ENCODE results near the gene CHST8.
"Not testable (repeated sequence)": the region's sequence is repeated elsewhere in the genome, so short reads cannot be mapped to it uniquely, and the experiment has no call there.

CHST8 gene

DNA sequence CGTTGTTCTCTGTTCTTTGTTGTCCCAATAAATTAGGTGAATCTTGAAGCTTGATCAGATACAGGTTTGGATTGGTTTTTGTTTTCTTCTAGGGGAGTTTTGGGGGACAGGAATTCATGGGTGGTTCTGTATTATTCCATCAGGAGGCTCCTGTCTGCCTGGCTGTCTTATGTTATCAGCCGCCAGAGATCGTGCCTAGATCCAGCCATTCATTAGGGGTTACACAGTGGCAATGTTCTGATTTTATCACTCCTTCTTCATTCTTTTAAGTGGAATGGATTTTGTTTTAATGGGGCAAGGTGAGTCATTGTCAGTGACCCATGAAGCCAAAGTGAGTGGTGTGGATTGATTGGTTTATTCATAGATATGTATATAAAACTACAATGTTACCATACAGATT lies 71.9 kb downstream of the CHST8 start:
- DNase-seq, result no peak

DNA sequence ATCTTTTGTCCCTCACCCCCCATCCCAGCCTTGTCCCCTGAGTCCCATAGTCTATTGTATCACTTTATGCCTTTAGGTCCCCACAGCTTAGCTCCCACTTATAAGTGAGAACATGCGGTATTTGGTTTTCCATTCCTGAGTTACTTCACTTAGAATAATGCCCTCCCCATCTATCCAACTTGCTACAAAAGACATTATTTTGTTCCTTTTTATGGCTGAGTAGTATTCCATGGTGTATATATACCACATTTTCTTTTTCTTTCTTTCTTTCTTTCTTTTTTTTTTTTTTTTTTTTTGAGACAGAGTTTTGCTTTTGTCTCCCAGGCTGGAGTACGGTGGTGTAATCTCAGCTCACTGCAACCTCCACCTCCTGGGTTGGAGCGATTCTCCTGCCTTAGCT lies 73.8 kb downstream of the CHST8 start:
- DNase-seq, result not testable (repeated sequence)

DNA sequence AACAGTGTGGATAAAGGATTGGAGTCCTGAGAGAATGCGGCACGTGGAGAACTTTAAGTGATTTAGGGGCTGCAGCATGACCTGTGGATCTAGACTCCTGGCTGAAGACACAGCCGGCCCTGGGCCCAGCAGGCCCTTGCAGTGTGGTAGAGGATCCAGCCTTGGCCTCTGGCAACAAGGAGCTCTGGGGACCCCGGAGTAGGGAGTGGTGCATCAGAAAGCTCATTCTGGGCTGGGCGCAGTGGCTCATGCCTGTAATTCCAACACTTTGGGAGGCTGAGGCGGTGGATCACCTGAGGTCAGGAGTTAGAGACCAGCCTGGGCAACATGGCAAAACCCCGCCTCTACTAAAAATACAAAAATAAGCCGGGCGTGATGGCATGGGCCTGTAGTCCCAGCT lies 76.0 kb downstream of the CHST8 start:
- no peak for DNase-seq

DNA sequence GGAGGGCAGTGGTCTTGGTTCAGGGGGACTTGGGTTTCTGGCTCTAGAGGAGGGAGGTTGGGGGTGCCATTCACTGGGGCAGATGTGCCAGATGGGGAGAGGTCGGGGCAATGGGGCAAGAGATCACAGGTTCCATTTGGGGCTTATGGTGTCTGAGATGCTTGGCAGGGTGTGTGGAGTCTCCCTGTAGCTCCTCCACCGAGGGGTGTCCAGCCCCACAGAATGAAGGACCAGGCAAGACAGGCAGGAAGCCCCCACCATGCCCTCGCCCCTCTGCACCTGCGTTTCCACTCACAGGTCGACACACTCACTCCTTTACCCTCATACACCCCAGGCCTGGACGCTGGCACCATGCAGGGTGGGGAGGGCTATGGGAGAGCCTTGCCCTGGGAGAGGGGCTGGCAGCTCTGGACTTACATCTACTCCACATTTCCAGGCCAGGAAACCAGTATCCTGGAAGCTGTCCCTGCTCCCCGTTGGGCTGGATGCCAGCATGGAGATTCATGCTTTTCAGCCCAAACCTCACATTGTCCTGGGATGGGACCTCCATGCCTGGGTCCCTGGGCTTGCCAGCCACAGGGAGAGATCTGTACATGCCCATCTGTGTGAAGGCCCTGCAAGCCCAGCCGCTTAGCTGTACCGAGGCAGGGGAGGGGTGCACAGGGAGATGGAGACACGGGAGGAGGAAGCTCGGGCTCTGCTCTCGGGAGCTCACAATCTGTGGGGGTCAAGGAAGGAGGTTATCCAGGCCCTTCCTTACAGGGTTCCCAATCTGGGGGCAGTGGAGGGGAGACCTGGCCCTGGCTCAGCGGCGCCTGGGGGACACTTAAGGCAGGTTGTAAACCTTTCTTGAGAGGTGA lies 77.1 kb downstream of the CHST8 start:
- no peak for DNase-seq

DNA sequence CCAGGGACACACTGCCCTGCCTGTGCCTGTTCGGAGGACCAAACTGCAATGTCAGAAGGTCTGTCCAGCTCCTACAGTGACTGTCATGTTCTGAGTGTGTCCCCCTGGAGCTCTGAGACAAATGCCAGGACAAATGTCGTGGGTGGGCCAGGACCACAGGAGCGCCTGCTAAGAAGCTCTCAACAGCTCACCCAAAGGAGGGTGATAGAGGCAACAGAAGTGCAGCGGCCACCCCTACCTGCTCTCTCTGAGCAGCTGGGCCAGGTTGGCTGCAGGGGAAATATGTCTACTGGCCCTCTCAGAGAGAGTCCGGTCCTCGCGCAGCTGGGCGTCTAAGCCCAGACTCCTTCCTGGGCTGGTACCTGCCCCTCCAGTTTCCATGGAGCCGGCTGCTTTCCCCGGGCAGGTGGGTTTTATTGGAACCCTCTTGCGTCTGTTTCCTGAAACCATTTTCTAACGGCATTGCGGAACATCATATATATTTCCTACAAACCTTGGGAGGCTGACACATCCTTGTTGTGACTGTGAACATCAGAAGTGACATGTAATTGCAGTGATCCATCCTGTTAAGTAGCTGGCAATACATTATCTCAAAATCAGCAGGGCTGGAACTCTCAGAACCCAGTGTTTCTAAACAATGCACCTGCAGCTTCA lies 78.1 kb downstream of the CHST8 start:
- no peak for DNase-seq

DNA sequence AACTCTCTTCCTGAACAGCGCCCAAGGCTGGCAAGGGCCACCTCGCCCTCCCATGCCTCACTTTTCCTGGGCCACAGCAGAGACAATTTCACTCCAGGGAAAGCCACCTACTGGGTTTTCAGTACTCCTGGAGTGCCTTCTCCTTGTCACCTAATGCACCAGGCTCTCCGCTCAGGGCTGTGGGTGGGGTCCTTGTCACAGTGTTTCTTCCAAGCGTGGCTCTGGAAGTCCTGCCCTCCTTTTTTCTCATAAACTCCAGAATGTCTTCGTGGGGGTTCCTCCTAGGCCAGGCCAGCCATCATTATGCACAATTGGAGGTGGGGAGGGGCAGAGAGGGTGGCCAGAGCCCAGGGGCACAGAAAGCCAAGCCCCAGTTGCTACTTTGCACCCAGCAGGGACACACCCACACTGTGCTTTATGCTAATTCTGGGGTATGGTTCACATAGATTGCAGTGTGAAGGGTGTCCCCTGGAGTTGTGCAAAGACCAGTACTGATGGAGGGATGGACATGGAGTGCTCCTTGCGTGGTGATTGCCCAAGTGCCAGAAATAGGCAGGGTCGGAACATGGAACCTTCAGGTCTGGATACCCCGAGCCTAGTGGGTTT lies 78.8 kb downstream of the CHST8 start:
- DNase-seq, result no peak

DNA sequence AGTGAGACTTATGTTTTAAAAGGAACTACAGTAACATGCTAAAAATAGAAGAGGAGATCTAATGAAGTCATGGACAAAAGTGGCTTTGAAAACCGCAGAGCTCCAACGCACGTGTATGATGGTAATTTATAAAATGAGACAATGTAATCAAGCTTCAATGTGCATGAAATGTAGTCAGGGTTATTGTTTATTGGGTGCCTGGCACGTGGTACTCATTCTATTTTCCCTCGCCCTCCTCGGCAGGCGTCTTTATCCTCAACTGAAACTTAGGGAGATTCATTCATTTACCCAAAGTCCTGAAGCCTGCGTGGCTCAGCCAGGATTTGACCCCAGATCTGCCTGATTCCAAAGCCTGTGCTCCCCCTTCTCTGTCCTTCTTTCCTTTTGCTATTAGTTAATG lies 79.8 kb downstream of the CHST8 start:
- no peak for DNase-seq

DNA sequence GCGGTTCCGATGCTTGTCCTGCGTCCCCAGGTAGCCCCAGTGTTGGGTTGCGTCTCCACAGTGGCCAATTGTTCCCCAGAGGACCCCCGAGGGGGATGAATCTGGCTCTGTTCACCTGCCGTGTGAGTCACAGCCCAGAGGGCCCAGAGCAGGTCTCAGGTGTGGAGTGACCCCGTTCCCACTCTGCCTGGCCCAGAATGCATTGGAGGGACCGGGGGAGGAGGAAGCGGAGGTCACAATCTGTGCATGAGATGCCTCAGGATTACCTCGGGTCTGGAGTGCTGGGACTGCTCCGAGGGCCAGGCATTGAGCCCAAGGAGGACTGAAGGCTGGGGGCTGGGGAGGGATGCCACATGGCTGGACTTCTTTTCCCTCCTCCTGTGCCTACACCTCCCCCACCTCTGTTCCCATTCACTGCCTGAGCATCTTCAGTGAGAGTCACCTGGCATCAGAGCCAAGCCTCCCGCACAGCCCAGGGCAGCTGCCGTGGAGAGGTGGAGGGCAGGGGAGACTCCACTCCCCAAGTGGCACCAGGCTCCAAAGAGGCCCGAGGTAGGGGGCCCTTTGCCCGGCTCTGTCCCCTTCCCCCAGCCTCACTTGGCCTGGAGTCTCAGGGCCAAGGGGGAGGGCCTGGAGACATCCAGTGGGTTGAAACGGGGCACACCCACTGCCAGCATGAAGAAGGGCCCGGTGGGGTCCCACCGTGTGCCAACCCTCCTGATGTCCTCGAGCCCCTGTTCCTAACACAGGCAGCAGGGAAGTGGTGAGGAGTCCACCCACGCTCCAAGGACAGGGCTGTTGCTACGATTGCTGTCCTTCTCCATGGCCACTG lies 81.1 kb downstream of the CHST8 start:
- DNase-seq, result no peak

DNA sequence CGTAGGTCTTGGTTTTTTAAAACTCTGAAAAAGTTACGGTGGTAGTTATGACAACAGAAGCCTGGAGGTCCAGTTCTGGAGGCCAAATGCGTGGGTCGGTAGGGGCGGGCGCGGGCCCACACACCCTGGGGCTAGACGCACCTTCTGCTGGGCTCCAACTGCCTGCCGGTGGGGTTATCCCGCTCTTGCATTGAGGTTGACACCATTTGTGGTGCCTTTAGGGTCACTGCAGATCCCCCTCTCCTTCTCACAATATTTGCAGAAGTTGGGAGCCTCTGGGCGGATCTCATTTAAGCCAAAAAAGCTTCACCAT lies 81.6 kb downstream of the CHST8 start:
- DNase-seq, result no peak

DNA sequence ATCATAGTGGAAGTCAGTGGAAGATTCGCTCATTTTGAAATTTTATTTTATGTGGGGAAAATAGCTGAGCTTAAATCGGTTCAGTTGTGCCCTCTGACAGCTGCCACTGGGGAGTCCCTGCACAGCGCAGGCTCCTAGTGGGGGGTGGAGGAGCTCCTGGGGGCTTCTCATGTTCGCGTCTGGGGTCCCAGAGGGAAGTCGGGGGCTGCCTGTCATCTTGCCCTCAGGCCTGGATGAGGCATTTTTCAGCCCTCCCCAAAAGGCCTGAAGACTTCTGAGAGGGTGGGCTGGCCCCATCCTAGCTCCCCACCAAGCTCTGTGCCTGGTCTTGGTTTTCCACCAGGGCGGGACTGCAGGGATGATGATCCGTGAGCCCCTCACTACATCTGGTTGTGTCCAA lies 82.1 kb downstream of the CHST8 start:
- DNase-seq, result no peak

DNA sequence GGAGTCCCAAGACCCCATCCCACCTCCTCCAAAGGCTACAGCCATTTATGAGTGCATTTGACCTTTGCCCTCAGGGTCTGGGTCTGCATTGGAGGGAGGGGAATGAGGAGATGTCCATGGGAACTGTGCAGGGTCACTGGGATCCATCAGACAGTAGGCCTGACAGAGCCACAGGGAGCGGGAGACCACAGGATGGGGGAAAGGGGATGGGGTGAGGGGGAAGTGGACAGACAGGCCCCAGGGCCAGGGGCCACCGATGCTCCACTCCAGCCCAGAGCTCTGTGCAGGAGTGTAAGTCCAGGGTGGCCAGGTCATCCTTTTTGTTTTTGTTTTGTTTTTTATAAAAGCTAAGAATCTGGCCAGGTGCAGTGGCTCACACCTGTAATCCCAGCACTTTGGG lies 82.5 kb downstream of the CHST8 start:
- DNase-seq, result no peak

DNA sequence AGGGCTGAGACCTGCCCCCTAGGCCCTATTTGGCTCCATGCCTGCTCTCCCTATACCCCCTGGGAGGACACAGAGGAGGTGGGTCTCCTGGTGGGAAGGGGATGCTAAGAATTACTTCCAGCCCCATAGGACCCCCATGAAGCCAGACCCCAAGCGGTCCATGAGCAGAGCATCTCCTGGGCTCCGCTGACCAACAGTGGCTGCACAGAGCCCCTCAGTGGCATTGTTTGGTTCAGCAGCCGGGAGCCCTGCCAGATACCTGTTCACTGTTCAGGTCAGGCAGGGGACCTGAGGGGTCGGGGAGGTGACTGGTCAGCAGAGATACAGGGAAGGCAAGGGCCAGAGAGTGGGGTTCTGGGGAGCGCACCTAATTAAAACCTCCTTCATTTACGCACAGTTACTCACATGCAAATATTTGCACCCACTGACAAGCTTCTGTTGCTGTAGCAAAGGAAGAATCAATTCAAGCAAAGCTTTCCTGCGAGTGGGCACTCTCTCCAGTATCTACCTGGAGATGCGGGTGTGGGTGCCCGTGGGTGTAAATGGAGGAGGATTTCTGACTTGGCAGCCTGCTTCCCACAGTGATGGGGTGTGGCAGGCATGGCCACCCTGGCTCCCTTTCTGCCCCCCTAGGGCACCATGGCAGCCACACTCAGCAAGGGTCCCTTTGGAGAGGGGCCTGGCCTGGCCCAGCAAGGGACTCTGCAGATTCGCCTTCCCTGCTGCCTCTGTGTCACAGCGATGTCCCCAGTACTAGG lies 83.5 kb downstream of the CHST8 start:
- DNase-seq, result no peak

DNA sequence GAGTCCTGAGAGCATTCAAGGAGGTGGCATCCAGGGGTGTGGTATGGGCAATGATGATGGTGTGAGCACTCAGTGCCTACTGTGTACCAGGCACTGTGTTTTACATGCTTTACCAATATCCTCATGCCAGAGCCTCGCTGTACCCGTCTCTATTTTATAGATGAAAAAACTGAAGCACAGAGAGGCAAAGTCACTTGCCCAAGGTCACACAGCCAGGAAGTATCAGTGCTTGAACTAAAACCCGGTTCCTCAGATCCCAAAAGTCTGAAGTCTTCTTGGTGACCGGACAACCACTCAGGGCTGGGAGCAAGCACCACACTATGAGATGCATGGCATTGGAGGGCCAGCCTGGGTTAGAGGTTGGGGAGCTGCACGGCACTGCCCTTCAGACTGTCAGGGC lies 84.1 kb downstream of the CHST8 start:
- no peak for DNase-seq

DNA sequence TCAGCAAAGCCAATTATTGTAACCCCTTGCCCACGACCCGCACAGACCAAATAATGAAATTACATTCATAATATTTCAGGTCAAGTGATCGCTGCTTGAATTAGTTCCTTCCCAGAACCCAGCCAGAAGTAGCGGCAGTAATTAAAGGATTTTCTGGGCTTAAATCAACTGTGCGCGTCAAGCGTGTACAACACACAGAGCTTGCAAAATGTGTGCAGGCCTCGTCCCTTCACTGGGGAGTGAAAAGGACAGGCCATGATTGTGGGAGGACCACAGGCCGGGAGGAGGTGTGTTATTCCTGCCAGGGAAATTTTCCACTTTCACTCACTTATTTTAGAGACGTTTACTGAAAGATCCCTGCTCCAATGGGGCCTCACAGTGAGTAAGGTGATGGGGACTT lies 84.9 kb downstream of the CHST8 start:
- no peak for DNase-seq

DNA sequence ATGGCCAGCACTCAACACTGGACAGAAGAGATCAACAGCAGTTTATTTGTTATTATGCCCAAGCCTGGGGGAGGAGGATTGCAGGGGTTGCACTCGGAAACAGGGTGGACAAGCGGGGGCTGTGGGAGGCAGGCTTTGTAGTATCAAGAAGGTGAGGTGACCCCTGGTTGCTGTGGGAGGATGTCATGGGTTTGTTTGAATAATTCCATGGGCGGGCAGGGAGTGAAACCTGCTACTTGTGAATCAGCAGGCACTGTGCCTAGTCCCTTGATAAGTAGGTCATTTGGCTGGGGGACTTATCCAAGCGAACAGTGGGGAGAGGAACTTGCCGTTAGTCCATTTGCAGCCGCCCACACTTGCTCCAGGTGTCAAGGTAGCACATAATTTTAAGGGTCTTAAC lies 90.5 kb downstream of the CHST8 start:
- no peak for DNase-seq

DNA sequence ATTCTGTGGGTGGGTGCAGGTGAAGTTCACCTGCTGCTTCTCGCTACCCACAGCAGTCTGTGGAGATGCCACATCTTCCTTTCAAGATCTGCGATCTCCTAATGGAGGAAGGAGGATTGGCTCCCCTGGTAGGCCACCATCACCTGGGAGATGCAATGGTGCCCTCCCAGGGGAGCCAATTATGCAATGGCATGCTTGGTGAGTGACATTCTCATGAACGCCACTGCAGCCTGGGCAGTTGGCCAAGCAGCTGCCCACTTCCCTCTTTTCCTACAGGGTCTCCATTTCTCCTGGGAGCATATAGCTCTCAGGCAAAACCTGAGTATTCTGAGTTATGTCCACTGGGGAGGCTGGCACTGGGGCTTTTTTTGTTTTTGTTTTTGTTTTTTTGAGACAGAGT lies 91.4 kb downstream of the CHST8 start:
- DNase-seq, result no peak

DNA sequence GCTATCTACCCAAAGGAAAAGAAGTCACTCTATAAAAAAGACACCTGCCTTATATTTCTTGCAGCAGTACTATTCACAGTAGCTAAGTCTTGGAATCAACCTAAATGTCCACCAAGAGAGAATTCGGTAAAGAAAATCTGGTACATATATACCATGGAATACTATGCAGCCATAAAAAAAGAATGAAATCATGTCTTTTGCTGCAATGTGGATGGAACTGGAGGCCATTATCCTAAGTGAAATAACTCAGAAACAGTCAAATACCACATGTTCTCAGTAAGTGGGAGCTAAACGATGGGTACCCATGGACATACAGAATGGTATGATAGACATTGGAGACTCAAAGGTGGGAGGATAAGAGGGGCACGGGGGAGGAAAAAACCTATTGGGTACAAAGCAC lies 92.4 kb downstream of the CHST8 start:
- DNase-seq, result no peak

DNA sequence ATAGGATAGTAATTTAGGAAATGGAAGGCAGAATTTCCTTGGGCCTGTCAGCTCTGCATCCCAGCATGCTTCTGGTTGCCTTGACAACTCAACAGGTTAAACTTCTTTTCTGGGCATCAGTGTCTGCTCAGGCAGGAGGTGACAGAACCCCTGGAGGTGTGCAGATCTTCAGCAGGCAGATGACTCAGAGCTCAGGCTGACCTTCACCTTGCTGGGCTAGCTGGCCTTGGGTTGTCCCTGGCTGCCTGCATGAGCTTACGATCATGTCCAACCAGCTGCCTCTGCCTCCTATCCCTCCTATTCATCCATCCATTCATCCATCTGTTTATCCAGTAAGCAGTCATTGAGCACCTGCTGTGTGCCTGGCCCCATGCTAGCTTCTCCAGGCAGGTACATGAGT lies 93.7 kb downstream of the CHST8 start:
- DNase-seq, result no peak

DNA sequence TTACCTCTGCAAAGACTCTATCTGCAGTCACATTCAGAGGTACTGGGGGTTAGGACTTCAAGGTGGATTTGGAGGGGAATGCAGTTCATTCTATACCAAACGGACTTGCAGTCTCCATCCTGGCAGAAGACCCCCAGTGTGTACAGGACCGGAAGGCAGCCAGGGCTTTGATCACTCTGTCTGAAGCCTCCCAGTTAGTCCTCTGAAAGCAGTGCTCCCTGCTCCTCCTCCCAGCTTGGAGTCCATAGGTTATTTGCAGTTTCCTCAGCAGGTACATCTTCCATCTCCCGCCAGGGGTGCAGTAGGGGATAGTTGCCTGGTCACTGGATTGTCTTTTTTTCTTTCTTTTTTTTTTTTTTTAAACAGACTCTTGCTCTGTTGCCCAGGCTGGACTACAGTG lies 96.1 kb downstream of the CHST8 start:
- no peak for DNase-seq

DNA sequence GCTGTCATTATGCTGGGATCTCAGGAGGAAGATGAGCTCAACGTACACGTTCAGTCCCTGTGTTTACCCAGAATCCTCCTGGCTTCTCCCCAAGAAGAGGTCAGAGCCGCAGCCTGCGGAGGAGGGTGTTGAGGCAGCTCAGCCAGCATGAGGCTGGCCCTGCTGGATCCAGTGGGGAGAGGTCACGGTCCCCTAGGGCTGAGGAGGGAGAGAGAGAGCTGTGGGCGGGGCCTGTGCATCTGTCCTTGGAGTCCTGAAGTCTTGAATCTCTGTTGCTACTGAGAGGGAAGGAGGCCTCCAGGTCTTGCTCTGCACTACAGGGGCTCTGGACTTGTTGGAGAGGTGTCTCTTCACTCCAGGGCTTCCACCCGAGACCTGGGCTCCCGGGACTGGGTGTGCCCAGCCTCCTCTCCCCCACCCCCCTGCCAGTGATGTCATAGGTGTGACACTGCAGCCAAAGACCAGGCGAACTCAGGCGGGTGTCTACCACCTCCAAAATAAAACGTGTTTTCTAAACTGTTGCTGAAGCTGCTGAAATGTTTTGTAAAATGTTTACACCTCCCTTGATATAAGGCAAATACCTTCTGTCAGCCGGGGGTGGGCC lies 97.0 kb downstream of the CHST8 start:
- no peak for DNase-seq

DNA sequence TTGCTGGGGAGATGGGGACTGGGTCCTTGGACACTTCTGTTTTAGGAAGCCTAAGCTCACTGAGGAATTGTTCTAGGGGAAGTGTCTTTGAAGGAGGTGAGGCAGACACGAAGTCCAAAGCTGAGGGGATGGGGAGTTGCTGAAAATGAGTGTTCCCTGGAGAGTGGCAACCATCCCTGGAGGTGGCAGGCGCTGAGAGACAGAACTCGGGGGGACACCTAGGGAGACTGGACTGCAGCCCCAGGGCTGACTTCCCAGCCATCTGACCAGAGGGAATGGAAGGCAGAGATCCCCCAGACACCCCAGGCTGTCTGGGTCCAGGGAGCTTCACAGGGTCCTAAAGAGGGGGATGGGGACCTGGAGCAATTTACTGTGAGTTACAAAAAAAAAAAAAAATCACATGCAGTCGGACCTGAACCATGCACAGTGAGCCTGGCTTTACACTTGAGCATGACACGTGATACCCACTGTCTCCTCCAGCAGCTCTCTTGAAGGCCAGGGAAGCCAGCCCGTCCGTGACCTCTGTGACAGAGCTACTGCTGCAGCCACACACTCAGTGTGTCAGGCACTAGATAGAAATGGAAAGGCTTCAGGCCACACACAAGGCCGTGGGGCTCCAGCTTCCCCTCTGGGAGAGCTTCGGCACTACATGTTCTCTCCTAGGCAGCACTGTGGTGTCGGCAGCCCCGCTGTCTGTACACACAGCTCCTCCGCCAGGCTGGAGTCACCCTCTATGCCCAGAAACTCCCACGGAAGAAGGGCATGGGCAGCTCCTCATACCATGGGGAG lies 97.8 kb downstream of the CHST8 start:
- no peak for DNase-seq

DNA sequence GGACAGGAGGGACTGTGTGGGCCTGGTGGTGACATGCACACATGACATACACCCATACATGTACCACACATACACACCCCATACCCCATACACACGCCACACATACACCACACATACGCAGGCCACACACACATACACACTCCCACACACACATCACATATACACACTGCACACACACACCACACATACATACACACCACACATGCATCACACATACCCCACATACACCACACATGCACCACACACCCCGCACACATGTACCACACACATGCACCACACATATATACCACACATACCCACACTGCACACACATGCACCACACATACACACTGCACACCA lies 98.4 kb downstream of the CHST8 start:
- DNase-seq, result no peak

Data from NCI-H1436 treated with DMSO at 0.1 percent for 48 hours (cell line).